SKM-1 treated with dmso at 0.1 percent for 144 hours (cell line): Measurements from ENCODE around the gene KCNQ2.

ENCODE experiments used
- DNase-seq: peaks from one replicate; lab custom pipeline; 2025; ENCODE audit not compliant: unreplicated experiment; lab: John Stamatoyannopoulos, UW

The KCNQ2 gene

GRCh38 chr20:63472862-63473390 lies 471 bp upstream of the KCNQ2 start:
- no peak for DNase-seq

- DNase-seq = no peak
Observed at GRCh38 chr20:63471717-63471980, 806 bp downstream of the KCNQ2 start.

GRCh38 chr20:63471002-63471716 lies 1.3 kb downstream of the KCNQ2 start:
- no peak for DNase-seq

- no peak for DNase-seq
Observed at GRCh38 chr20:63470410-63470809, 2.0 kb downstream of the KCNQ2 start.

GRCh38 chr20:63469713-63470101 lies 2.7 kb downstream of the KCNQ2 start:
- no peak for DNase-seq

GRCh38 chr20:63469019-63469712 lies 3.3 kb downstream of the KCNQ2 start:
- DNase-seq = no peak

GRCh38 chr20:63468421-63468820 lies 4.0 kb downstream of the KCNQ2 start:
- no peak for DNase-seq

GRCh38 chr20:63467294-63468083 lies 5.0 kb downstream of the KCNQ2 start:
- DNase-seq = no peak

GRCh38 chr20:63466861-63467260 lies 5.6 kb downstream of the KCNQ2 start:
- DNase-seq = no peak

GRCh38 chr20:63466250-63466825 lies 6.1 kb downstream of the KCNQ2 start:
- DNase-seq = no peak

- no peak for DNase-seq
Observed at GRCh38 chr20:63465380-63466249, 6.8 kb downstream of the KCNQ2 start.

- DNase-seq = no peak
Observed at GRCh38 chr20:63464289-63464635, 8.2 kb downstream of the KCNQ2 start.

GRCh38 chr20:63463400-63464288 lies 8.8 kb downstream of the KCNQ2 start:
- no peak for DNase-seq

- DNase-seq = no peak
Observed at GRCh38 chr20:63462244-63462643, 10.2 kb downstream of the KCNQ2 start.

- no peak for DNase-seq
Observed at GRCh38 chr20:63461104-63461763, 11.2 kb downstream of the KCNQ2 start.

- DNase-seq = no peak
Observed at GRCh38 chr20:63459070-63459380, 13.4 kb downstream of the KCNQ2 start.

- DNase-seq = no peak
Observed at GRCh38 chr20:63458170-63459069, 14.0 kb downstream of the KCNQ2 start.

GRCh38 chr20:63457737-63458136 lies 14.7 kb downstream of the KCNQ2 start:
- no peak for DNase-seq
